Prostate gland (tissue), 2 donors: ENCODE results near the gene SCAPER.

Experiments
- POLR2A ChIP-seq: fragments of 450-650 bp; IDR thresholded peaks from one replicate; pipeline ENCODE4 v1.6.1; 2016; ENCODE audit warnings: antibody characterized with exemption, mild to moderate bottlenecking
- POLR2AphosphoS5 ChIP-seq: sonication (generic); formaldehyde crosslinking; IDR thresholded peaks from one replicate; pipeline ENCODE4 v1.6.1; 2017; ENCODE audit warnings: antibody characterized with exemption
- TF ChIP-seq, protein P1 (sequence below), 4 experiments: fragments of 200-600 bp in 2 of 4; fragments of 450-650 bp in 2 of 4; sonication (generic) in 2 of 4; IDR thresholded peaks; 1 replicate in 3 of 4; 2 replicates in 1 of 4; pipeline ENCODE4 v1.5.1; 2016 to 2019; ENCODE audit warnings: antibody characterized with exemption in 4 of 4, mild to moderate bottlenecking in 2 of 4, moderate library complexity in 2 of 4

DNA sequence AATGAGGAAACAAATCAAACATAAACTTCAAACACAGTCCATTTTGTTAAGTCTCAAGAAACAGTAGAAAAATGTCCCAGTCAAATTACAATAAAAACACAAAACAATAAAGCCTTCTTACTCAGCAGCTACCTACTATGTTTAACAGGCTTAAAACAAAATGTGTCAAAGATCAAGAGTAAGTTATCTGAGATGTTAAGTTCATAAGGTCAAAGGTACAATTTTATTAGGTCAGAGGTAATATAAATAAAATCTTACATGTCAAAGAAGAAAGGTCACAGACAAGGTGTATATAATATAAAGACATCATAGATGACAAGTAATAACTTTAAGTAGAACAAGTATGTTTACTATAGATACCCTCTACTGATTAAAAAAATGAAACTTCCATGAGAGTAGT lies 208.3 kb downstream of the SCAPER start:
- TF ChIP-seq, protein P1, sequence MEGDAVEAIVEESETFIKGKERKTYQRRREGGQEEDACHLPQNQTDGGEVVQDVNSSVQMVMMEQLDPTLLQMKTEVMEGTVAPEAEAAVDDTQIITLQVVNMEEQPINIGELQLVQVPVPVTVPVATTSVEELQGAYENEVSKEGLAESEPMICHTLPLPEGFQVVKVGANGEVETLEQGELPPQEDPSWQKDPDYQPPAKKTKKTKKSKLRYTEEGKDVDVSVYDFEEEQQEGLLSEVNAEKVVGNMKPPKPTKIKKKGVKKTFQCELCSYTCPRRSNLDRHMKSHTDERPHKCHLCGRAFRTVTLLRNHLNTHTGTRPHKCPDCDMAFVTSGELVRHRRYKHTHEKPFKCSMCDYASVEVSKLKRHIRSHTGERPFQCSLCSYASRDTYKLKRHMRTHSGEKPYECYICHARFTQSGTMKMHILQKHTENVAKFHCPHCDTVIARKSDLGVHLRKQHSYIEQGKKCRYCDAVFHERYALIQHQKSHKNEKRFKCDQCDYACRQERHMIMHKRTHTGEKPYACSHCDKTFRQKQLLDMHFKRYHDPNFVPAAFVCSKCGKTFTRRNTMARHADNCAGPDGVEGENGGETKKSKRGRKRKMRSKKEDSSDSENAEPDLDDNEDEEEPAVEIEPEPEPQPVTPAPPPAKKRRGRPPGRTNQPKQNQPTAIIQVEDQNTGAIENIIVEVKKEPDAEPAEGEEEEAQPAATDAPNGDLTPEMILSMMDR (IDR thresholded peaks at IDR 0.05): no peak
- TF ChIP-seq POLR2AphosphoS5 (no peak), POLR2A (no peak)
